ENCODE data around the gene MYBL2. TPM values are rescaled to one million over a fixed set of nuclear protein-coding genes. Genes with fewer than 3 reads are reported as not detected.

The MYBL2 gene
- total RNA-seq, 1 donor from 2014 or later: 24.3 TPM

DNA sequence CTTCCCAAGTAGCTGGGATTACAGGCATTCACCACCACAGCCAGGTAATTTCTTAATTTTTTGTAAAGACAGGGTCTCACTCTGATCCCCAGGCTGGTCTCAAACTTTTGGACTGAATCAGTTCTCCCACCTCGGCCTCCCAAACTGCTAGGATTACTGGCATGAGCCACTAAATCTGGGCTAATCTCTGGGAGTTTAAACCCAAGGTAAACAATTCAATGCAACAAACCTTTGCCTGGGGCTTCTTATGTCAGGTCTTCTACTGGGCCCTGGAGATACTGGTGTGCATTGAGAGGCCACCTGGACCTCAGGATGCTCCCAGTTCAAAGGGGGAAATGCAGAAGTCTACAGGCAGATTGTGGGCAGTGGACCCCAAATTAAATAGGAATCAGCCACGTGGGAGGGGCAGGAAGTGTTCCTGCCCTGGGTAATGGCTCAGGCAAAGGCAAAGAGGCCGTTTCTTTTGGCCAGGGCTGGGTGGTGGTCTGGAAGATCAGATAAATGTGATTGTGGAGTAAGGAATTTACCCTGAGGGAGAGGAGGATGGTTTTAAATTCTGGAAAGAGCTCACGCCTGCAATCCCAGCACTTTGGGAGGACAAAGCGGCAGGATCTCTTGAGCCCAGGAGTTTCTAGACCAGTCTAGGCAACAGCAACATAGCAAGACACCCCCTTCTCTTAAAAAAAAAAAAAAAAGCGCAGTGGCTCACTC lies 1.3 kb upstream of the MYBL2 start:
- no peak overlapping the region for H3K27ac Mint-ChIP-seq

DNA sequence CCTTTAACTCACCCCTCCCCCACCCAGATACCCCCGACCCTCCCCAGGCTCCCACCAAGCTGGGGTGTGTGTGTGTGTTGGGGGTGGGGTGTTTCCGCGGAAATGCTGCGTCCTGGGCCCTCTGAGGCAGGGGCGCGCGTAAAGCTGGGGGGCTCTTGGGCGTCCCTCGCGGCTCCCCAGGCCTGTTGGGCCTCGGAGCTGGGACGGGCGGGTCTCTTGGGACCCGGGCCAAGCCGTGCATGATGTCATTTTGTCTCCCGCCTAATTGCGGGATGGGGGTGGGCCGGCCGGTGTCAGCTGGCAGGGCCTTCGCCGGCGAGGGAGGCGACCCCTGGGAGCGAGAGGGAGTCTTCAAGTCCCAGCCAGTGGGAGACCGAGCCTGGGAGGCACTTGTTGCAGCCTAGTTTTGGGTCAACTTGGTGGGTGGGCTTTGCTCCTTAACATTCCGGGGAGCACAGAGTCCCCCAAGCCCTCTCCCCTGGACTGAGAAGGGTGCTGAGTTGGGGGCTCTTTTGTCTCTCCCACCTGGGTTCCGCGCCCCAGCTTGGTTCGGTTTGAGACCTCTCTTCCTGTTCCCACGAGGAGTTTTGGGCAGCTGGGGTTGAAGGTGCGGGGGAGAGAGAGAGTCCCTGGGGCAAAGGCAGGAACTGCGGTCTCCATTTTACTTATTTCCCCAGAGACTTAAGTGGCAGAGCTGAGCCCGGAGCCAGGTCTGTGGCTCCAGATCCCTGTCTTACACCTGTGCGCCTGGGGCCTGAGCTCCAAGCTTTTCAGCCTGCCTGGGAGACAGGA lies 623 bp downstream of the MYBL2 start:
- DNase-seq (ENCODE audit: low spot score in 2 of 2, unreplicated experiment in 2 of 2): no peak
- Mint-ChIP-seq H3K4me3 (peak overlapping the region; percentile 67), H3K27ac (no peak overlapping the region), H3K27me3 (ENCODE audit: low read depth) (peaks cover 12% of the 10 kb centered on the region), H3K4me1 (peaks cover 6% of the 10 kb centered on the region), H3K9me3 (no peaks in the 10 kb centered on the region), H3K36me3 (no peaks in the 10 kb centered on the region)
- TF ChIP-seq, protein P1, sequence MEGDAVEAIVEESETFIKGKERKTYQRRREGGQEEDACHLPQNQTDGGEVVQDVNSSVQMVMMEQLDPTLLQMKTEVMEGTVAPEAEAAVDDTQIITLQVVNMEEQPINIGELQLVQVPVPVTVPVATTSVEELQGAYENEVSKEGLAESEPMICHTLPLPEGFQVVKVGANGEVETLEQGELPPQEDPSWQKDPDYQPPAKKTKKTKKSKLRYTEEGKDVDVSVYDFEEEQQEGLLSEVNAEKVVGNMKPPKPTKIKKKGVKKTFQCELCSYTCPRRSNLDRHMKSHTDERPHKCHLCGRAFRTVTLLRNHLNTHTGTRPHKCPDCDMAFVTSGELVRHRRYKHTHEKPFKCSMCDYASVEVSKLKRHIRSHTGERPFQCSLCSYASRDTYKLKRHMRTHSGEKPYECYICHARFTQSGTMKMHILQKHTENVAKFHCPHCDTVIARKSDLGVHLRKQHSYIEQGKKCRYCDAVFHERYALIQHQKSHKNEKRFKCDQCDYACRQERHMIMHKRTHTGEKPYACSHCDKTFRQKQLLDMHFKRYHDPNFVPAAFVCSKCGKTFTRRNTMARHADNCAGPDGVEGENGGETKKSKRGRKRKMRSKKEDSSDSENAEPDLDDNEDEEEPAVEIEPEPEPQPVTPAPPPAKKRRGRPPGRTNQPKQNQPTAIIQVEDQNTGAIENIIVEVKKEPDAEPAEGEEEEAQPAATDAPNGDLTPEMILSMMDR (IDR thresholded peaks at IDR 0.05; ENCODE audit: unreplicated experiment): no peak

More for the DNA sequence above, 1.3 kb upstream of the MYBL2 start:
- Mint-ChIP-seq H3K4me3 (peak overlapping the region; percentile 46), H3K36me3 (no peaks in the 10 kb centered on the region), H3K27me3 (ENCODE audit: low read depth) (peaks cover 12% of the 10 kb centered on the region), H3K9me3 (no peaks in the 10 kb centered on the region), H3K4me1 (peaks cover 6% of the 10 kb centered on the region)
- DNase-seq (ENCODE audit: low spot score in 2 of 2, unreplicated experiment in 2 of 2): no peak
- TF ChIP-seq, protein P1 (IDR thresholded peaks at IDR 0.05; ENCODE audit: unreplicated experiment): no peak

DNA sequence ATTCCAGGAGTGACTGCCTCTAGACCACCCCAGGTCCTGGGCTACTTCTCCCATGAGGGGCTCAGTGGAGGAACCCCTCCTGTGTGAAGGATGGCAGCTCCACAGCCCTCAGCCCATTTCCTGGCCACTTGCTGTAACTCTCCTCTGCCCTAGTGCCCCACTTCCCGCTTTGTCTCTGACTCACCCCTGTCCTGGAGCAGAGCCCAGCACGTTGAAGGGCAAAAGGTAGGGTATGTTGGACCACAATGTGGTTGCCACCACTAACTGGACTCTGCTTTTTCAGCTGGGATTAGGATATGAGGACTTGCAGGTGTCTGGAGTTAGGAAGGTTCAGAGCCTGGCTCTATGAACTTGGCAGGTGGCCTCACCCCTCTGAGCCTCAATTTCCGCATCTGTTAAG lies 2.4 kb downstream of the MYBL2 start:
- Mint-ChIP-seq H3K27me3 (ENCODE audit: low read depth) (peaks cover 12% of the 10 kb centered on the region), H3K9me3 (no peaks in the 10 kb centered on the region), H3K36me3 (peaks cover 3% of the 10 kb centered on the region), H3K4me1 (peaks cover 6% of the 10 kb centered on the region), H3K27ac (no peak overlapping the region), H3K4me3 (no peak overlapping the region)
- TF ChIP-seq, protein P1 (IDR thresholded peaks at IDR 0.05; ENCODE audit: unreplicated experiment): no peak
- no peak for DNase-seq (ENCODE audit: low spot score in 2 of 2, unreplicated experiment in 2 of 2)

DNA sequence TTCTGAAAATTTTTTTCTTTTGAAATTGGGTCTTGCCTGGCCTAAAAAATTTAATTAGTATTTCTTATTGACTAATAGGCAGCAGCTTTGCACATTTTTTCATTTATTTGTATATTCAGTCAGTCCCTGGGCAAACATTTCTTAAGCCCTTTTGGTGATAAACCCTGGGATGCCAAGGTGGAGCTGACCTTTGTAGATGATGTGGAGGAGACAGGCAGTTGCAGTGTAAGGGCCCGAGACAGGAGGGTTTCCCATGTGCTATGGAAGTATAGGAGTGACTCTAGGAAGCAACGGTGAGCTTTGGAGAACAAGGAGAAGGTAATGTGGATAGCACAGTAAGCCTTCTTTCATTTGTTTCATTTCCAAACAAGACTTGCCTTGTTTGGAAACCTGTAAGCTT lies 3.5 kb downstream of the MYBL2 start:
- Mint-ChIP-seq H3K4me1 (peaks cover 6% of the 10 kb centered on the region), H3K27me3 (ENCODE audit: low read depth) (peaks cover 8% of the 10 kb centered on the region), H3K36me3 (peaks cover 3% of the 10 kb centered on the region), H3K27ac (no peak overlapping the region), H3K4me3 (no peak overlapping the region), H3K9me3 (no peaks in the 10 kb centered on the region)
- TF ChIP-seq, protein P1 (IDR thresholded peaks at IDR 0.05; ENCODE audit: unreplicated experiment): no peak
- no peak for DNase-seq (ENCODE audit: low spot score in 2 of 2, unreplicated experiment in 2 of 2)

DNA sequence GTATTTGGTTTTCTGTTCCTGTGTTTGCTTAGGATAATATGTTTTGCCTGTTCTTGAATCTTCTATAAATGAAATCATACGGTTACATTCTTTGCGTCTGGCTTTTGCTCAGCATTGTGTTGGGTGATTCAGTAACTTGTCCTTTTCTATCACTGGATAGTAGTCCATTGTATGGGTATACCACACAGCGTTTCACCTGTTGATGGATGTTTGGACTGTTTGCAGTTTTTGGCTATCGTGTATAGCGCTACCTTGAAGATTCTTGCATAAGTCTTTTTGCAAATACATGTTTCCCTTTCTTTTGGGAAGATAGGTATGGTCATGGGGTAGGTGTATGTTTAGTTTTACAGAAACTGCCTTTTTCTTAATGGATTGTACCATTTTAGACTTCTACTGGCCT lies 9.5 kb downstream of the MYBL2 start:
- DNase-seq (ENCODE audit: low spot score in 2 of 2, unreplicated experiment in 2 of 2): no peak
- TF ChIP-seq, protein P1 (IDR thresholded peaks at IDR 0.05; ENCODE audit: unreplicated experiment): no peak
- Mint-ChIP-seq H3K4me3 (no peak overlapping the region), H3K27ac (no peak overlapping the region), H3K36me3 (peaks cover 8% of the 10 kb centered on the region), H3K27me3 (ENCODE audit: low read depth) (no peaks in the 10 kb centered on the region), H3K4me1 (no peaks in the 10 kb centered on the region), H3K9me3 (no peaks in the 10 kb centered on the region)
